Measurements from ENCODE around the gene STARD10.

- TF ChIP-seq CTCF (IDR thresholded peaks at IDR 0.05; ENCODE audit: control extremely low read depth in 1 of 3, insufficient read depth in 1 of 3, low read depth in 1 of 3, low read length in 3 of 3) (no peak), POLR2AphosphoS5 (IDR thresholded peaks at IDR 0.05; ENCODE audit: low read depth, low read length) (no peak), EZH2 (IDR thresholded peaks at IDR 0.05; ENCODE audit: low read depth, low read length, severe bottlenecking) (no peak), CHD1 (IDR thresholded peaks at IDR 0.05; ENCODE audit: low read depth, low read length) (no peak), NANOG (IDR thresholded peaks at IDR 0.05; ENCODE audit: insufficient read depth, low read depth, low read length, poor library complexity, severe bottlenecking) (no peak), RFX5 (IDR thresholded peaks at IDR 0.05; ENCODE audit: borderline replicate concordance, low read depth, low read length) (no peak), POLR2A (IDR thresholded peaks at IDR 0.05; ENCODE audit: control extremely low read depth in 1 of 2, low read depth in 2 of 2, low read length in 2 of 2) (no peak), CREB1 (IDR thresholded peaks at IDR 0.05) (no peak), TAF1 (IDR thresholded peaks at IDR 0.05; ENCODE audit: low read depth, low read length) (no peak), MAX (IDR thresholded peaks at IDR 0.05) (no peak), EP300 (IDR thresholded peaks at IDR 0.05; ENCODE audit: borderline replicate concordance in 1 of 2, low read depth in 2 of 2, low read length in 2 of 2) (no peak)
These were observed 83.6 kb downstream of the STARD10 start for GRCh38 chr11:72710278-72710677.

Data from H1 (cell line).